T-helper 22 cell (primary cell): ENCODE data around the gene EDDM13.
"Not testable (repeated sequence)": the region's sequence is repeated elsewhere in the genome, so short reads cannot be mapped to it uniquely, and the experiment has no call there.

Experiments
- DNase-seq: peaks from one replicate; pipeline ENCODE4 v3.0.0-alpha.2; 2020; ENCODE audit warnings: low read depth

EDDM13 gene

GRCh38 chr19:56321254-56321988 is 48.9 kb downstream of the EDDM13 start:
- DNase-seq: no peak

- DNase-seq: no peak
These were observed 49.5 kb downstream of the EDDM13 start for GRCh38 chr19:56321989-56322440.

GRCh38 chr19:56324436-56324835 is 51.9 kb downstream of the EDDM13 start:
- DNase-seq: no peak

- DNase-seq: no peak
These were observed 60.1 kb downstream of the EDDM13 start for GRCh38 chr19:56332695-56333094.

GRCh38 chr19:56333506-56333905 is 61.0 kb downstream of the EDDM13 start:
- no peak for DNase-seq

DNA sequence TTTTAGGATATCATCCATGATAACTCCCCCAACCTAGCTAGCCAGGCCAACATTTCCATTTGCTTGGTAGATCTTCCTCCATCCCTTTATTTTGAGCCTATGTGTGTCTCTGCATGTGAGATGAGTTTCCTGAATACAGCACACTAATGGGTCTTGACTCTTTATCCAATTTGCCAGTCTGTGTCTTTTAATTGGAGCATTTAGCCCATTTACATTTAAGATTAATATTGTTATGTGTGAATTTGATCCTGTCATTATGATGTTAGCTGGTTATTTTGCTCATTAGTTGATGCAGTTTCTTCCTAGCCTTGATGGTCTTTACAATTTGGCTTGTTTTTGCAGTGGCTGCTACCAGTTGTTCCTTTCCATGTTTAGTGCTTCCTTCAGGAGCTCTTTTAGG is 62.8 kb downstream of the EDDM13 start:
- not testable (repeated sequence) for DNase-seq

GRCh38 chr19:56337077-56337476 is 64.5 kb downstream of the EDDM13 start:
- not testable (repeated sequence) for DNase-seq

GRCh38 chr19:56339031-56339430 is 66.5 kb downstream of the EDDM13 start:
- DNase-seq: not testable (repeated sequence)

- no peak for DNase-seq
These were observed 69.4 kb downstream of the EDDM13 start for GRCh38 chr19:56341948-56342347.

DNA sequence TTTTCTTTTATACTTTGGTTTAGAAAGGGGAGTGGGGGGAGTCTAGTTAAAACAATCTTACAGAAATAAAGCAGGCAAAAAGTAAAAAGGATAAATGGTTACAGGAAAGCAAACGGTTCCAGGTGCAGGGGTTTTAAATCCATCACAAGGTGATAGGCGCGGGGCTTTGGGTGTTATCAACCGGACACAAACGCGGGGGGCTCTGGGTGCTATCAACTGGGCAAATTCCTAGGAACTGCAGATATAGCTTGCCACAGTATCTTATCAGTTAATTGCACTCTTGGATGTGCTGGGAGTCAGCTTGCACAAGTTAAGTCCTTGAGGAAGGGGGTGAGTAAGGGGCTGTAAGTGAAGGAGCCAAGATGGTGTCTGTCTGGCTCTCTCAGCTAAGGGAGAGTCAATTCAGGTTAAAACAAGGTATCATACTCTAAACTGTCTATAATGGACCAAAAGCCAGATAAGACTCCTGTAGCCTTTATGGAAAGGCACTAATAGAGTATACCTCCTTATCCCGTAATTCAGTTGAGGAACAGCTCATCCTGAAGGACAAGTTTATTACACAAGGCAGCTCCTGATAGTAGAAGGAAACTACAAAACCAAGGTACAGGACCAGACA is 74.7 kb downstream of the EDDM13 start:
- no peak for DNase-seq

- DNase-seq: no peak
These were observed 75.8 kb downstream of the EDDM13 start for GRCh38 chr19:56348289-56348877.

GRCh38 chr19:56350416-56351045 is 78.0 kb downstream of the EDDM13 start:
- no peak for DNase-seq

DNA sequence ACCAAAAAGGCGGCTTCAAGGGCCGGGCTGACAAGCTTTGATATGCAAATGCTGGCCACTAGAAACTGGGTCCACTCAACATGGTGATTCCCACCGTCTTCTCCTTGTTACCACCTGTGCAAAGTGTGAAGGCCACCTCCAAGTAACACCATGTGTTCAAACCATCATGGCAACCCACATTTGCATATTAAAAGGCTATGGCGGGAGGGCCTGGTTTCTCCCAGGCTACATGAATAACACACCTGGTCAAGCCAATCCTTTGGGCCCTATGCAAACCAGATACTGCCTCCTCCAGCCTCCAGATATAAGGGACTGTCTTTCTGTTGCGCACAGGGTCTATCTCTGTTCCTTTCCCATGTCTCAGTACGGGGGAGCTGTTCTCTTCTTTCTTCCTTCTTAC is 78.7 kb downstream of the EDDM13 start:
- DNase-seq: no peak

- DNase-seq: no peak
These were observed 83.0 kb downstream of the EDDM13 start for GRCh38 chr19:56355517-56355916.

- DNase-seq: no peak
These were observed 84.4 kb downstream of the EDDM13 start for GRCh38 chr19:56356944-56357343.
